Prostate gland (tissue), 2 donors: ENCODE measurements around the gene IFT57.

Source experiments
- CTCF ChIP-seq, 4 experiments: fragments of 200-600 bp in 2 of 4; fragments of 450-650 bp in 2 of 4; sonication (generic) in 2 of 4; IDR thresholded peaks; 1 replicate in 3 of 4; 2 replicates in 1 of 4; pipeline ENCODE4 v1.5.1; 2016 to 2019; ENCODE audit warnings: antibody characterized with exemption in 4 of 4, mild to moderate bottlenecking in 2 of 4, moderate library complexity in 2 of 4
- POLR2A ChIP-seq: fragments of 450-650 bp; IDR thresholded peaks from one replicate; pipeline ENCODE4 v1.6.1; 2016; ENCODE audit warnings: antibody characterized with exemption, mild to moderate bottlenecking
- POLR2AphosphoS5 ChIP-seq: sonication (generic); formaldehyde crosslinking; IDR thresholded peaks from one replicate; pipeline ENCODE4 v1.6.1; 2017; ENCODE audit warnings: antibody characterized with exemption

GRCh38 chr3:108200024-108200423, 22.2 kb downstream of the IFT57 start:
- no peak for TF ChIP-seq CTCF (IDR thresholded peaks at IDR 0.05)
- no peak for TF ChIP-seq POLR2AphosphoS5
- no peak for TF ChIP-seq POLR2A
